A673 (cell line): Measurements from ENCODE around the gene RNASE9. TPM values are rescaled to one million over a fixed set of nuclear protein-coding genes. Genes with fewer than 3 reads are reported as not detected.

Experiments
- BruUV-seq: library from RNA; stranded (reverse); fragments of 400-500 nt; replicated peaks from 2 replicates; lab custom pipeline; 2021; lab: Mats Ljungman, UMichigan
- CTCF ChIA-PET: fragments of 300-600 bp; sonication (Branson Sonifier 250); formaldehyde crosslinking; loops from one replicate; lab custom pipeline; 2022; ENCODE audit warnings: antibody characterized with exemption; lab: Charles Lee
- POLR2A ChIA-PET: fragments of 300-600 bp; sonication (Branson Sonifier 250); formaldehyde crosslinking; loops from one replicate; lab custom pipeline; 2022; ENCODE audit warnings: antibody characterized with exemption; ENCODE audit not compliant: low non-redundant PET; lab: Charles Lee
- DNase-seq: peaks from one replicate; pipeline ENCODE4 v3.0.0-alpha.2; 2015; ENCODE audit warnings: low spot score
- H3K27ac ChIP-seq: fragments of 200-600 bp; sonication (generic); 2 replicates; pipeline ENCODE4 v1.5.1; 2016; ENCODE audit warnings: mixed run types, low read depth, mild to moderate bottlenecking, mixed read lengths, antibody characterized with exemption, low read length; ENCODE audit not compliant: poor library complexity, severe bottlenecking
- H3K27me3 ChIP-seq: fragments of 200-600 bp; sonication (generic); replicated peaks from 2 replicates; pipeline ENCODE4 v1.6.1; 2017; ENCODE audit warnings: mixed run types, low read depth, mild to moderate bottlenecking, mixed read lengths, antibody characterized with exemption, low read length; ENCODE audit not compliant: insufficient read depth, poor library complexity
- H3K36me3 ChIP-seq: fragments of 200-600 bp; sonication (generic); 2 replicates; pipeline ENCODE4 v1.6.1; 2016; ENCODE audit warnings: mixed run types, mild to moderate bottlenecking, mixed read lengths, antibody characterized with exemption, low read length; ENCODE audit not compliant: insufficient read depth, poor library complexity, severe bottlenecking
- H3K4me1 ChIP-seq: fragments of 200-600 bp; sonication (generic); 2 replicates; pipeline ENCODE4 v1.6.1; 2017; ENCODE audit warnings: mixed run types, mild to moderate bottlenecking, mixed read lengths, antibody characterized with exemption, low read length; ENCODE audit not compliant: insufficient read depth, poor library complexity, severe bottlenecking
- H3K4me3 ChIP-seq: fragments of 200-600 bp; sonication (generic); 2 replicates; pipeline ENCODE4 v1.5.1; 2016; ENCODE audit warnings: low read depth, mixed run types, mild to moderate bottlenecking, mixed read lengths, low read length; ENCODE audit not compliant: poor library complexity, severe bottlenecking
- H3K9me3 ChIP-seq: fragments of 200-600 bp; sonication (generic); 2 replicates; pipeline ENCODE4 v1.6.1; 2016; ENCODE audit warnings: mixed run types, low read depth, mild to moderate bottlenecking, mixed read lengths, antibody characterized with exemption, low read length; ENCODE audit not compliant: poor library complexity, severe bottlenecking
- EZH2 ChIP-seq: fragments of 200-600 bp; sonication (generic); IDR thresholded peaks from 2 replicates; pipeline ENCODE4 v1.6.1; 2017; ENCODE audit warnings: borderline replicate concordance, low read depth, mild to moderate bottlenecking, mixed read lengths, antibody characterized with exemption, low read length; ENCODE audit not compliant: poor library complexity, severe bottlenecking
- intact Hi-C: fragments of 100-400 bp; cut with micrococcal nuclease; formaldehyde crosslinking; loops from one replicate; pipeline ENCODE4 v1.10.0; 2022; ENCODE audit not compliant: unreplicated experiment
- total RNA-seq: library from RNA; stranded (reverse); gene quantifications from 2 replicates; pipeline ENCODE4 v1.2.3, GENCODE V29; 2021
- TF ChIP-seq, protein P1 (sequence below): fragments of 300-800, 200-600 bp; sonication (generic); conservative IDR thresholded peaks from 2 replicates; pipeline ENCODE4 v1.5.1; 2017; ENCODE audit warnings: low read depth, mild to moderate bottlenecking, antibody characterized with exemption, low read length, moderate library complexity, mixed read lengths

RNASE9 gene
- total RNA-seq, 1 experiment from 2014 or later, result not detected

DNA sequence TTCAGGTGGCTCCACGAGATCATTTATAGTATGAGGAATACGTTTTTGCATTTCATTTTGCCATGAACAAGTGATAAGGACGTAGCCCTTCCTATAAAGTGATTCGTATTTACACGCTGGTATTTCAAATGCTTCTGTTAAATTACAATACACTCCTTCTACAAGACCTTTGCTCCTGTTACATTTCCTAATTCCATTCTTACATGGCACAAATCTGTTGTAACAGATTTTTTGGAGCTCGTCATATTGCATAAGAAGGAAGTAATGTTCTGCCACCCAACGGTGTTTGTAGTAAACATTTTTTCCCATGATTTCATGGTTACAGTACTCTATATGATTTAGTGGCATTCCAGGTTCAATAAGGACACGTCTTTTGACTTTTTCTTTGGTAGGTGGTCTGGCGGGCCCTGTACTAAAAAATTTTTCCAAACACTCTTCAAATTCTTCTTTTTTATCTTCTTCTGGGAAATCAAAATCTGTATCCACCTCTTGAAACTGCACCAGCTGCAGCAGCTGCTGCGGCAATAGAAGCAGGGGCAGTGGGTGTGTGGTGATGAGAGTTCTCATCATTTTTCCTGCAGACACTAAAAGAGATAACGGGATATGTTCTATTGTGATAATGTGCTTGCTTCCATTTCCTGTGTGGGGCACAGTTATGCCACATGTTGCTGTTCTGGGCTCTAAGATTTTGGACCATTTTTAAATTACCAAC lies 4.2 kb downstream of the RNASE9 start:
- intact Hi-C loops, result no loop called here
- no peaks in the 10 kb centered on the region for H3K36me3 ChIP-seq
- H3K27me3 ChIP-seq, result no peaks in the 10 kb centered on the region
- DNase-seq, result no peak
- TF ChIP-seq, protein P1, sequence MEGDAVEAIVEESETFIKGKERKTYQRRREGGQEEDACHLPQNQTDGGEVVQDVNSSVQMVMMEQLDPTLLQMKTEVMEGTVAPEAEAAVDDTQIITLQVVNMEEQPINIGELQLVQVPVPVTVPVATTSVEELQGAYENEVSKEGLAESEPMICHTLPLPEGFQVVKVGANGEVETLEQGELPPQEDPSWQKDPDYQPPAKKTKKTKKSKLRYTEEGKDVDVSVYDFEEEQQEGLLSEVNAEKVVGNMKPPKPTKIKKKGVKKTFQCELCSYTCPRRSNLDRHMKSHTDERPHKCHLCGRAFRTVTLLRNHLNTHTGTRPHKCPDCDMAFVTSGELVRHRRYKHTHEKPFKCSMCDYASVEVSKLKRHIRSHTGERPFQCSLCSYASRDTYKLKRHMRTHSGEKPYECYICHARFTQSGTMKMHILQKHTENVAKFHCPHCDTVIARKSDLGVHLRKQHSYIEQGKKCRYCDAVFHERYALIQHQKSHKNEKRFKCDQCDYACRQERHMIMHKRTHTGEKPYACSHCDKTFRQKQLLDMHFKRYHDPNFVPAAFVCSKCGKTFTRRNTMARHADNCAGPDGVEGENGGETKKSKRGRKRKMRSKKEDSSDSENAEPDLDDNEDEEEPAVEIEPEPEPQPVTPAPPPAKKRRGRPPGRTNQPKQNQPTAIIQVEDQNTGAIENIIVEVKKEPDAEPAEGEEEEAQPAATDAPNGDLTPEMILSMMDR, result no peak
- no peak for TF ChIP-seq EZH2
- POLR2A ChIA-PET, result no interaction called here
- H3K27ac ChIP-seq, result no peak overlapping the region
- no peaks in the 10 kb centered on the region for H3K9me3 ChIP-seq
- H3K4me3 ChIP-seq, result no peak overlapping the region
- CTCF ChIA-PET, result no interaction called here
- no peaks in the 10 kb centered on the region for H3K4me1 ChIP-seq
- BruUV-seq, result no TSS peak

DNA sequence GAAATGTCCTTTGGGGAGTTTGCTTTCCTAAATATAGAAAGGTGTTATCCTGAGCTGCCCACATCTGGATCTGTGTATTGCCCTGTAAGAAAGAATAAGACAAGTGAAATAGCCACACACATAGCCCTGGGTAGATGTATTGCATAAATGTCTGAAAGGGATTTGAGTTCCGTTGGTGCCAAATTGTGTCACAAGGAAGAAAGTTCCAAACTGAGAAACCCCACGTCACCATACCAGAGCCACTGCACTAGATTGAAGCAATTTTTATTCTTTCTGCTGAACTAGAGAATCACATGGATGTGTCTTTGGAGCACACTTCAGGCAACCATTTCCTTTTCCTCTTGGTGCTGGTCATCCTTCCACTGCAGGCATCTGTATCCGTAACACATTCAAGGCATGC lies 5.0 kb downstream of the RNASE9 start:
- Histone ChIP-seq H3K4me3 (no peak overlapping the region), H3K36me3 (no peaks in the 10 kb centered on the region), H3K4me1 (no peaks in the 10 kb centered on the region), H3K27ac (no peak overlapping the region), H3K27me3 (no peaks in the 10 kb centered on the region), H3K9me3 (no peaks in the 10 kb centered on the region)
- CTCF ChIA-PET, result no interaction called here
- TF ChIP-seq, protein P1, result no peak
- no peak for TF ChIP-seq EZH2
- no TSS peak for BruUV-seq
- intact Hi-C loops, result no loop called here
- no peak for DNase-seq
- POLR2A ChIA-PET, result no interaction called here

DNA sequence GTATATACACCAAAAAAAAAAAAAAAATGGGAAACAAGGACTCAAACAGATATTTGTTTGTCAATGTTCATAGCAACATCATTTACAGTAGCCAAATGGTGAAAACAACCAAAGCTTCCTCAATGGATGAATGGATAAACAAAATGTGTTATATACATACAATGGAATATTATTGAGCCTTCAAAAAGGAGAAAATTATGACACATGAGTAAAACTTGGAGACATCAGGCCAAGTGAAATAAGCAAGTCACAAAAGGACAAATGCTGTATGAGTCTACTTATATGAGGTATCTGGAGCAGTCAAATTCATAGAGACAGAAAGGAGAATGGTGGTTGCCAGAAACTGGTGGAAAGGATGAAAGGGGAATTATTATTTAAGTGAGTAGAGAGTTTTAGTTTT lies 7.8 kb downstream of the RNASE9 start:
- BruUV-seq, result no TSS peak
- no peak for TF ChIP-seq EZH2
- TF ChIP-seq, protein P1, result no peak
- POLR2A ChIA-PET, result no interaction called here
- DNase-seq, result no peak
- Histone ChIP-seq H3K4me1 (no peaks in the 10 kb centered on the region), H3K9me3 (no peaks in the 10 kb centered on the region), H3K4me3 (no peak overlapping the region), H3K36me3 (no peaks in the 10 kb centered on the region), H3K27ac (no peak overlapping the region), H3K27me3 (no peaks in the 10 kb centered on the region)
- CTCF ChIA-PET, result no interaction called here
- intact Hi-C loops, result loop anchor here (5.0 kb wide), 1 partner anchor 34 kb away; the partner anchor contains the start of gene RNASE11
